Testis (tissue), 3 donors: Measurements from ENCODE around the gene WNT3. TPM values are rescaled to one million over a fixed set of nuclear protein-coding genes. Genes with fewer than 3 reads are reported as not detected.

Experiments
- DNase-seq: peaks from one replicate; pipeline ENCODE4 v3.0.0-alpha.2; 2019
- H3K27ac ChIP-seq, 2 donors: fragments of 200-600 bp; sonication (generic); one replicate each; pipeline ENCODE4 v1.5.1; 2019
- H3K27me3 ChIP-seq: fragments of 200-600 bp; sonication (generic); one replicate; pipeline ENCODE4 v1.5.1; 2019
- H3K36me3 ChIP-seq: fragments of 200-600 bp; sonication (generic); one replicate; pipeline ENCODE4 v1.5.1; 2017; ENCODE audit warnings: low read depth; ENCODE audit errors: missing control alignments
- H3K4me1 ChIP-seq: fragments of 200-600 bp; sonication (generic); one replicate; pipeline ENCODE4 v1.5.1; 2019
- H3K4me3 ChIP-seq, 2 donors: fragments of 200-600 bp; sonication (generic); one replicate each; pipeline ENCODE4 v1.5.1; 2017 to 2019
- H3K9me3 ChIP-seq: fragments of 200-600 bp; sonication (generic); one replicate; pipeline ENCODE4 v1.5.1; 2017
- CTCF ChIP-seq, 3 experiments: fragments of 450-650 bp in 2 of 3; fragments of 200-600 bp in 1 of 3; sonication (generic) in 1 of 3; IDR thresholded peaks; one replicate each; pipeline ENCODE4 v1.5.1; 2016 to 2019; ENCODE audit warnings: antibody characterized with exemption in 3 of 3, mild to moderate bottlenecking in 2 of 3, moderate library complexity in 1 of 3
- POLR2A ChIP-seq: fragments of 450-650 bp; IDR thresholded peaks from one replicate; pipeline ENCODE4 v1.6.1; 2017; ENCODE audit warnings: antibody characterized with exemption, mild to moderate bottlenecking, moderate library complexity
- WGBS, 2 donors: methylation state at CpG; one replicate each; pipeline ENCODE4 v1.1.5; 2018; 5-methylcytosine and 5-hydroxymethylcytosine counted together
- intact Hi-C: fragments of 100-400 bp; cut with DNase I; formaldehyde crosslinking; loops from one replicate; pipeline ENCODE4 v1.15.1; 2023; ENCODE audit warnings: low total_unique reads
- polyA plus RNA-seq: library from polyadenylated mRNA; stranded (reverse); fragments of 350-450 nt; fragmentation: Illumina TruSeq; extraction: RNeasy Lipid Tissue Mini Kit (QIAGEN cat#74804); gene quantifications from one replicate; pipeline ENCODE4 v1.2.3, GENCODE V29; 2014; ENCODE audit warnings: low read depth, low replicate concordance; ENCODE audit not compliant: insufficient read depth
- total RNA-seq, 2 donors: library from RNA; depleted of rRNA; stranded (reverse); fragments of >200 nt; gene quantifications; one replicate each; pipeline ENCODE4 v1.2.3, GENCODE V29; 2016

The WNT3 gene
- total and polyA plus RNA-seq, 3 donors from 2014 or later = 6.4 to 9.8 (median 7.7) TPM

GRCh38 chr17:46776298-46777005 is 42.0 kb downstream of the WNT3 start:
- H3K4me3 ChIP-seq = no peak overlapping the region
- H3K9me3 ChIP-seq = no peaks in the 10 kb centered on the region
- no peak overlapping the region for H3K27ac ChIP-seq
- WGBS, 2 donors = 84 to 87% methylated on average over 9 to 12 of the region's 12 CpGs
- intact Hi-C loops = no loop called here
- DNase-seq = no peak
- no peaks in the 10 kb centered on the region for H3K4me1 ChIP-seq
- no peaks in the 10 kb centered on the region for H3K27me3 ChIP-seq
- H3K36me3 ChIP-seq = no peaks in the 10 kb centered on the region
- TF ChIP-seq CTCF (IDR thresholded peaks at IDR 0.05) (no peak), POLR2A (no peak)

GRCh38 chr17:46774108-46774737 is 44.3 kb downstream of the WNT3 start:
- Histone ChIP-seq H3K27ac (no peak overlapping the region), H3K9me3 (no peaks in the 10 kb centered on the region), H3K4me1 (no peaks in the 10 kb centered on the region), H3K4me3 (no peak overlapping the region), H3K36me3 (no peaks in the 10 kb centered on the region), H3K27me3 (no peaks in the 10 kb centered on the region)
- TF ChIP-seq POLR2A = no peak
- TF ChIP-seq CTCF (IDR thresholded peaks at IDR 0.05) = no peak
- 95% methylated on average over 10 of the region's 10 CpGs for WGBS, 2 donors
- intact Hi-C loops = no loop called here
- DNase-seq = no peak

- Histone ChIP-seq H3K27me3 (no peaks in the 10 kb centered on the region), H3K9me3 (no peaks in the 10 kb centered on the region), H3K36me3 (no peaks in the 10 kb centered on the region), H3K4me3 (no peak overlapping the region), H3K4me1 (no peaks in the 10 kb centered on the region), H3K27ac (no peak overlapping the region)
- intact Hi-C loops = no loop called here
- DNase-seq = no peak
- 86 to 88% methylated on average over 9 to 15 of the region's 15 CpGs for WGBS, 2 donors
- TF ChIP-seq CTCF (IDR thresholded peaks at IDR 0.05) = no peak
- no peak for TF ChIP-seq POLR2A
These were observed 44.8 kb downstream of the WNT3 start for GRCh38 chr17:46773676-46774075.

GRCh38 chr17:46773221-46773605 is 45.3 kb downstream of the WNT3 start:
- TF ChIP-seq POLR2A (no peak), CTCF (IDR thresholded peaks at IDR 0.05) (no peak)

More at GRCh38 chr17:46773221-46773605, 45.3 kb downstream of the WNT3 start:
- Histone ChIP-seq H3K36me3 (no peaks in the 10 kb centered on the region), H3K27ac (no peak overlapping the region), H3K4me3 (no peak overlapping the region), H3K9me3 (no peaks in the 10 kb centered on the region), H3K27me3 (no peaks in the 10 kb centered on the region), H3K4me1 (no peaks in the 10 kb centered on the region)
- intact Hi-C loops = no loop called here
- WGBS, 2 donors = 57 to 80% methylated on average over 4 to 6 of the region's 6 CpGs
- no peak for DNase-seq
